ENCODE results near the gene GIPC2. TPM values are rescaled to one million over a fixed set of nuclear protein-coding genes. Genes with fewer than 3 reads are reported as not detected.
"Not testable (repeated sequence)": the region's sequence is repeated elsewhere in the genome, so short reads cannot be mapped to it uniquely, and the experiment has no call there.

GIPC2 gene, protein sequence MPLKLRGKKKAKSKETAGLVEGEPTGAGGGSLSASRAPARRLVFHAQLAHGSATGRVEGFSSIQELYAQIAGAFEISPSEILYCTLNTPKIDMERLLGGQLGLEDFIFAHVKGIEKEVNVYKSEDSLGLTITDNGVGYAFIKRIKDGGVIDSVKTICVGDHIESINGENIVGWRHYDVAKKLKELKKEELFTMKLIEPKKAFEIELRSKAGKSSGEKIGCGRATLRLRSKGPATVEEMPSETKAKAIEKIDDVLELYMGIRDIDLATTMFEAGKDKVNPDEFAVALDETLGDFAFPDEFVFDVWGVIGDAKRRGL
- not detected for total RNA-seq

DNA sequence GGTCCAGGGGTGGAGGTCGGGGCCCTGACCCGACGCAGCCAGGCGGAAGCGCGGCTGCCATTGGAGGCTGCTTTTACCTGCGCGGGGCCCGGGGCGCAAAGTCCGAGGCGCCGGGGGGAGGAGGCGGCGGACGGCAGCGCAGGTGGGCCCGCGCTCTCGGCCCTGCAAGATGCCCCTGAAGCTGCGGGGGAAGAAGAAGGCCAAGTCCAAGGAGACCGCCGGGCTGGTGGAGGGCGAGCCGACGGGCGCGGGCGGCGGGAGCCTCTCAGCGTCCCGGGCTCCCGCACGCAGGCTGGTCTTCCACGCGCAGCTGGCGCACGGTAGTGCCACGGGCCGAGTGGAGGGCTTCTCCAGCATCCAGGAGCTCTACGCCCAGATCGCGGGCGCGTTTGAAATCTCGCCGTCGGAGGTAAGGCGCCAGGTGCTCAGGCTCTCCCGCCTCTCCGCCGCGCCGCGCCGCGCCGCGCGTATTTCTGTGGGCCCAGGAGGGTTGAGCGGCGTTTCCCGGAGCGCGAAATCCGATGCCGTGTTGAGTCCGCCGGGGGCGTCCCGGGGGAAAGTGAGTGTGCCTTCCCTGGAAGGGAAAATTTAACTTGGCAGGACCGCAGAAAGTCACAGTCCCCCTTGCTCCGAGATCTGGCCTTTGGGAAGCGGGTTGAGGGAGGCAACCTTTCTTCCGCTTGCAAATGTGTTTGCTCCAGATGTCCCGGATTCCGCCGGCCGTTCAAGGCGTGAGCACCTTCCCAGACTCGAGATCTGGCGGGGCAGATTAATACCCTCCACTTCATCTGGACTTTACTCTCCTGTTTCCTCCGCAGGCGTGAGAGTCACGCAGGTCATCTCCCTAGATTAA is at the start of gene GIPC2:
TSS of gene GIPC2 (plus strand) at position 41 of the 853 bp plus-strand sequence. CDS start at position 170, 129 bp downstream.
- peak; percentile 43 to 65 for ATAC-seq
- H3K4me3 Mint-ChIP-seq, result peak within 1 kb of the TSS; percentile 63
- H3K4me1 Mint-ChIP-seq (ENCODE audit: low read depth in 2 of 2), result peaks cover 11 to 12% of the 10 kb centered on the region in 2 donors
- DNase-seq (ENCODE audit: low spot score), result no peak
- no peak within 1 kb of the TSS for H3K27ac Mint-ChIP-seq
- H3K9me3 Mint-ChIP-seq, result no peaks in the 10 kb centered on the region
- no peaks in the 10 kb centered on the region for H3K36me3 Mint-ChIP-seq
- H3K27me3 Mint-ChIP-seq, result peaks cover 39 to 44% of the 10 kb centered on the region in 2 donors

DNA sequence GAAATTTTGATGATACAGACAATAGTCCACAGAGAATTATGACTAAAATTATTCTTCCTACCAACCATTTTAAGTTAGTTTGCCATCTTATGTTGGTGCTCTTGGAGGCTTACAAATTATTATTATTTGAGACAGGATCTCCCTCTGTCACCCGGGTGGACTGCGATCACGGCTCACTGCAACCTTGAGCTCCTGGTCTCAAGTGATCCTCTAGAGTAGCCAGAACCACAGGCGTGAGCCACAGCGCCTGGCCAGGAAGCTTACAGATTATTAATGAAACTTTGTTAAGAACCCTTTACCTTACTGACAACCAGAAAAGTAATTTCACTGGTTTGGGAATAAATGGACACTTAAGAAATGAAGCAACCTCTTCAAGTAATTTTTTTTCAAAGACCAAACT is 49.0 kb upstream of the GIPC2 start:
- Mint-ChIP-seq H3K9me3 (no peaks in the 10 kb centered on the region), H3K4me3 (no peak overlapping the region), H3K27me3 (no peaks in the 10 kb centered on the region), H3K27ac (no peak overlapping the region), H3K36me3 (no peaks in the 10 kb centered on the region), H3K4me1 (ENCODE audit: low read depth in 2 of 2) (no peaks in the 10 kb centered on the region)
- no peak for ATAC-seq
- no peak for DNase-seq (ENCODE audit: low spot score)

DNA sequence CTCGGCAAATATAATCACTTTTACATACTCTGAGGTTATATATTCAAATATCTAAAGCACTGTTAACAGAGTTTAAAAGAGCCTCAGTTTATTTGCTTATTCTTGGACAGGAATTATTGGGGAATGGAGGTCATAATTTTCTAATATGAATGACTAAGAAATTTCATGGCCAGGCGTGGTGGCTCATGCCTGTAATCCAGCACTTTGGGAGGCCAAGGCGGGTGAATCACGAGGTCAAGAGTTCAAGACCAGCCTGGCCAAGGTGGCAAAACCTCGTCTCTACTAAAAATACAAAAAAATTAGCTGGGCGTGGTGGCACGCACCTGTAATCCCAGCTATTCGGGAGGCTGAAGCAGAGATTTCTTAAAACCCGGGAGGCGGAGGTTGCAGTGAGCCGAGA is 45.2 kb upstream of the GIPC2 start:
- not testable (repeated sequence) for DNase-seq (ENCODE audit: low spot score); H3K27ac Mint-ChIP-seq; H3K9me3 Mint-ChIP-seq; H3K4me3 Mint-ChIP-seq; ATAC-seq; H3K36me3 Mint-ChIP-seq; H3K27me3 Mint-ChIP-seq
- H3K4me1 Mint-ChIP-seq (ENCODE audit: low read depth in 2 of 2), result peaks cover 10 to 18% of the 10 kb centered on the region in 2 donors

DNA sequence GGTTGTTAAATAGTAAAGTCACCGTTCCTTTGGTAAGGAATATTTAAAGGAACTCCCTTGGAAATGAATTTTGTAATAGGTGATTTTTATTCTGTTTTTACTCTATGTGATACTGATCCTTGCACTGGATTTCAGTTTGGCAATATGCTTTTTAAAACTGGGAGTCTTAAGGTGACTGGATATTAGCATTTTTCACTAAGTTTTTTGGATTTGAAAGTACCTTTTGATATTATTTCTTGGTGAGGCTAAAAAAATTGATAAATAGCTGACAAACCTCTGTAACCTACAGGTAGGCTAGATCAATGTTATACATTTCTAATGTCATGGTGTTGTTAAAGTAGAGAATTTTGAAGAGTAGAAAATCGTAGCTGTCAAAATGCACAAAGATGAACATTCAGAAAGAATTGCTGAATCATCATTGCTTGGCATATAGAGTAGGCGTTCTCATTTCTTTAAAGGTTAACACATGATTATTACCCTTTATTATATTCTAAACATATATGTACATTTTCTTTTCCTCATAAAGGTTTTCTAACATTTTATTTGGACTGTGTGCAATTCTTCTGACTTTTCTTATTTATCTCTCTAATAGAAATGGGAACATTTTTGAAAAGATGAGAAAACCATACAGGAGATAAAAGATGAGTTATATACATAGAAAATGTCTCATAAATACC is 42.6 kb upstream of the GIPC2 start:
- peak overlapping the region; percentile 96 to 100 for H3K27ac Mint-ChIP-seq
- peaks cover 18 to 25% of the 10 kb centered on the region in 2 donors for H3K4me1 Mint-ChIP-seq (ENCODE audit: low read depth in 2 of 2)
- ATAC-seq (no peak), DNase-seq (ENCODE audit: low spot score) (no peak)
- peak overlapping the region; percentile 38 for H3K4me3 Mint-ChIP-seq
- no peaks in the 10 kb centered on the region for H3K9me3 Mint-ChIP-seq
- no peaks in the 10 kb centered on the region for H3K27me3 Mint-ChIP-seq
- H3K36me3 Mint-ChIP-seq, result no peaks in the 10 kb centered on the region

DNA sequence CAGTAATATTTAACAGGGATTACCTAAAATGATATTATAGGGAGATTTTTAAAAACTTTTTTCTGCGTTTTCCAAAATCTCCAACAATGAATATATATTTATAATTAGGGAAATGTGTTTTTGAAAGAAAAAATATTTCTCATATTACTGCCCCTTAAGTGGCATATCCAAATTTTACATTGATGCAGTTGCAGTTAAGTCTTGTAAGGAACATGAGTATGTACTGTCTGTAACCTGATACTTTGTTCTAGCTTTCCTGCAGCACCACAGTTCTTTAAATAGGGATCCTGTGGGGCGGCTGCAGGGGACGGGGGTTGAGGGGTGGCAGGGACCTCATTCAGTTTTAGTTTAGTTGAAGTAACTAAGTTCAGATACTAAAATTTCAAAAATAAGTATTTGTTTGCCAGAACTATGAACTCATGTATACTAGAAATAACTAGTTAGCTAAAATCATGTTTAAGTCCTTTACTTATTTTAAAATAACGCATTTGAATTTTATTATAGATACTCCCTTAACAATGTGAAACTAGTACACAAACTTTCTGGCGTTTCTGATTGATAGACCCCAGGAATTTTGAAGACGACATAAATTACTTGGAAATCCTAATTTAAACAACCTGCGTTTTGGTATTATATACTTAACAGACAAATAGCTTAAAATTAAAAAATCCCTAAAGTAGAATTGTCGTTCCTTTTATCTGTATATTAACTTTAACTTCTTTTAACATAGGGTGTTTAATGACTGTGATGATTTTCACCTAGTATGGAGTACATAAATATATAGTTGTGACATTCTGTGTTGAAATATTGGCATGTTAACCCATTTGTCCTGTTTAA is 41.7 kb upstream of the GIPC2 start:
- Mint-ChIP-seq H3K36me3 (no peaks in the 10 kb centered on the region), H3K4me3 (peak overlapping the region; percentile 94), H3K9me3 (no peaks in the 10 kb centered on the region), H3K27ac (peak overlapping the region; percentile 96 to 100), H3K27me3 (no peaks in the 10 kb centered on the region), H3K4me1 (ENCODE audit: low read depth in 2 of 2) (peaks cover 18 to 27% of the 10 kb centered on the region in 2 donors)
- DNase-seq (ENCODE audit: low spot score) (peak; percentile 70), ATAC-seq (peak; percentile 76 to 83)

GRCh38 chr1:78004719-78005447 is 40.9 kb upstream of the GIPC2 start, which contains the start of gene DNAJB4:
Gene DNAJB4, plus strand, starts transcription at chr1:78004939. Its CDS starts 172 bp downstream, at chr1:78005111.
- Mint-ChIP-seq H3K36me3 (no peaks in the 10 kb centered on the region), H3K4me1 (ENCODE audit: low read depth in 2 of 2) (peaks cover 18 to 31% of the 10 kb centered on the region in 2 donors), H3K9me3 (no peaks in the 10 kb centered on the region), H3K27ac (peak within 1 kb of the TSS; percentile 96 to 100), H3K27me3 (no peaks in the 10 kb centered on the region), H3K4me3 (peak within 1 kb of the TSS; percentile 94)
- ATAC-seq (peak; percentile 98 to 99), DNase-seq (ENCODE audit: low spot score) (peak; percentile 77)

DNA sequence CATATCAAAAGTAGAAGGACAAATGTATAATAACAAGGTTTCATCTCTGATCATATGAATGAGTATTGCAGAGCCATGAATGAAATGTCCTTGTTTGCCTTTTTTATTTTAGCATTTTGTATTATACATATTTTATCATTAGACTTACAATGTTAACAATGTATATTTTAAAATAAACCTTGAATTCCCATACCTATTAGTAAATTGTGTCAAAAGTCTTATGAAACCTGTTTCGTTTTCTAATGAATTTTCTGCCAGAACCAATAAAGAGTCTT is 40.4 kb upstream of the GIPC2 start:
- Mint-ChIP-seq H3K27ac (peak overlapping the region; percentile 96 to 100), H3K27me3 (no peaks in the 10 kb centered on the region), H3K9me3 (no peaks in the 10 kb centered on the region), H3K4me3 (peak overlapping the region; percentile 94), H3K4me1 (ENCODE audit: low read depth in 2 of 2) (peaks cover 18 to 31% of the 10 kb centered on the region in 2 donors), H3K36me3 (no peaks in the 10 kb centered on the region)
- no peak for ATAC-seq
- no peak for DNase-seq (ENCODE audit: low spot score)

- no peak for DNase-seq (ENCODE audit: low spot score)
- Mint-ChIP-seq H3K27ac (peak overlapping the region; percentile 96 to 100), H3K9me3 (no peaks in the 10 kb centered on the region), H3K36me3 (no peaks in the 10 kb centered on the region), H3K4me1 (ENCODE audit: low read depth in 2 of 2) (peaks cover 18 to 31% of the 10 kb centered on the region in 2 donors), H3K4me3 (peak overlapping the region; percentile 94), H3K27me3 (no peaks in the 10 kb centered on the region)
- ATAC-seq, result no peak
These were observed 40.0 kb upstream of the GIPC2 start for GRCh38 chr1:78005755-78006154.

DNA sequence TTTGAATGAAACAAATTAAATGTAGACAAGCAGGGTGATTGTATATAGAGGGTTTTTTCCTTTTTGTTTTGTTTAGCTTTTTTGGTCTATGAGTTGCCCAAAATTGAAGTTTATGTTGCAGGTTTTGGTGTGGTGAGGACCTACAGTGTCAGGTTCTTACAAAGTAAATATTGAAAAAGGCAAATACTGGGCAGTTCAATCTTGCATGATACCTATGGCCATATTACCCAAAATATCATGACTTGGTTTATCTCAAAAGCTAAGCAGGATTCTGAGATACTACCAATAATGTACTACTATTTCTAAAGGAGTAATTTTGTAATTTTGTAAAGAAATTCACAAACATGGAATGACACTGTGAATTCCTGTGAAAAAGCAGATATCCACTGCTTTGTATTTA is 39.2 kb upstream of the GIPC2 start:
- ATAC-seq (no peak), DNase-seq (ENCODE audit: low spot score) (no peak)
- Mint-ChIP-seq H3K27ac (no peak overlapping the region), H3K27me3 (no peaks in the 10 kb centered on the region), H3K4me1 (ENCODE audit: low read depth in 2 of 2) (peaks cover 18 to 31% of the 10 kb centered on the region in 2 donors), H3K9me3 (no peaks in the 10 kb centered on the region), H3K36me3 (no peaks in the 10 kb centered on the region), H3K4me3 (peak overlapping the region; percentile 94)

DNA sequence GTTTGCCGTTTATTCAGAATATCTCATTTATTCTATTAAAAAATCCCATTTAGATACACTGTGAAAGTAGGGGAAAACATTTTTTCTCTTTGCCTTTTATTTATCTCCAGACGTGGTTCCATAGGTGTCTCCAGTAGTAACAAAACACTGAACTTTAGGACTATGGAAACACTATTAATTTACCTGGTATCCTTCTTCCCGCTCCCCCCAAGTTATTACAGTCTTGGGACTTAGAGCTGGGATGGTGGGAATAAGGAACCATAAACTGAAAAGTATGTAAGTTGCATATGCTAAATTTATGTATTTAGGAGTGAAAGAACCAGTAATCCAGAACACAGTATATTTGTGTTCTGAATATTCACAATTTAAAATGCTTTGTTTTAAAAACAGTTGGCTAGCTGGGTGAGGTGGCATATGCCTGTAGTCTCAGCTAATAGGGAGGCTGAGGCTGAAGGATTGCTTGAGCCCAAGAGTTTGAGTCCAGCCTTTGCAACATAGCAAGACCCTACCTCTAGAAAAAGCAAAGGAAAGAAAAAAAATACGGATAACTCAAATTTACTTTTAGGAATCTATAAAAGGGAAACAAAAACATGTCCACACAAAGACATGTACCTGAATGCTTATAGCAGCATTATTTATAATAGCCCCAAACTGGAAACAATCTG is 38.0 kb upstream of the GIPC2 start:
- peaks cover 18 to 30% of the 10 kb centered on the region in 2 donors for H3K4me1 Mint-ChIP-seq (ENCODE audit: low read depth in 2 of 2)
- no peak for DNase-seq (ENCODE audit: low spot score)
- H3K9me3 Mint-ChIP-seq, result no peaks in the 10 kb centered on the region
- ATAC-seq, result no peak
- H3K27ac Mint-ChIP-seq, result no peak overlapping the region
- H3K36me3 Mint-ChIP-seq, result no peaks in the 10 kb centered on the region
- no peak overlapping the region for H3K4me3 Mint-ChIP-seq
- no peaks in the 10 kb centered on the region for H3K27me3 Mint-ChIP-seq

GRCh38 chr1:78009276-78009675 is 36.5 kb upstream of the GIPC2 start:
- Mint-ChIP-seq H3K9me3 (no peaks in the 10 kb centered on the region), H3K4me3 (no peak overlapping the region), H3K27ac (no peak overlapping the region), H3K27me3 (no peaks in the 10 kb centered on the region), H3K4me1 (ENCODE audit: low read depth in 2 of 2) (peaks cover 18 to 25% of the 10 kb centered on the region in 2 donors), H3K36me3 (peaks cover 6% of the 10 kb centered on the region)
- ATAC-seq (no peak), DNase-seq (ENCODE audit: low spot score) (no peak)

DNA sequence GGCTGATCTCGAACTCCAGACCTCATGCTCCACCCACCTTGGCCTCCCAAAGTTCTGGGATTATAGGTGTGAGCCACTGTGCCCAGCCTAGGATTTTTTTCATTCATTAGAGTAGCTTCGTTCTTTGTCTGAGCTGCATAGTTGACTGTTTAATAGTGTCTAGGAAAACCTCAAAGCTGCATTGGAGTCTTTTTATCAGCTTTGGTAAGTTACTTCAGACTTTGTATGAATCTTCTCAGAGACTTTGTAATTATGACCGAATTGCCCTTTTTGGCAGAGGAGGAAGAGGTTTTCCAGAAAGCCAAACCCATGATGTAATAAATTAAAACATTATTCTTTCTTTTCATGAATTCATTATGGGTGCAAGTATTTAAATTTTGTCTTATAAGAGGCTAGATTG is 35.9 kb upstream of the GIPC2 start:
- no peak overlapping the region for H3K27ac Mint-ChIP-seq
- no peaks in the 10 kb centered on the region for H3K27me3 Mint-ChIP-seq
- peaks cover 13 to 19% of the 10 kb centered on the region in 2 donors for H3K4me1 Mint-ChIP-seq (ENCODE audit: low read depth in 2 of 2)

More for the DNA sequence above, 35.9 kb upstream of the GIPC2 start:
- no peaks in the 10 kb centered on the region for H3K9me3 Mint-ChIP-seq
- H3K36me3 Mint-ChIP-seq, result peaks cover 8% of the 10 kb centered on the region
- DNase-seq (ENCODE audit: low spot score) (no peak), ATAC-seq (no peak)
- H3K4me3 Mint-ChIP-seq, result no peak overlapping the region
